Inferior parietal cortex (tissue), 1 donor: ENCODE results near the gene KIF11.
"Not testable (repeated sequence)": the region's sequence is repeated elsewhere in the genome, so short reads cannot be mapped to it uniquely, and the experiment has no call there.

Experiments used
- DNase-seq: peaks from one replicate; pipeline ENCODE4 v3.0.0-alpha.2; 2016; ENCODE audit errors: extremely low spot score

Gene KIF11

DNA sequence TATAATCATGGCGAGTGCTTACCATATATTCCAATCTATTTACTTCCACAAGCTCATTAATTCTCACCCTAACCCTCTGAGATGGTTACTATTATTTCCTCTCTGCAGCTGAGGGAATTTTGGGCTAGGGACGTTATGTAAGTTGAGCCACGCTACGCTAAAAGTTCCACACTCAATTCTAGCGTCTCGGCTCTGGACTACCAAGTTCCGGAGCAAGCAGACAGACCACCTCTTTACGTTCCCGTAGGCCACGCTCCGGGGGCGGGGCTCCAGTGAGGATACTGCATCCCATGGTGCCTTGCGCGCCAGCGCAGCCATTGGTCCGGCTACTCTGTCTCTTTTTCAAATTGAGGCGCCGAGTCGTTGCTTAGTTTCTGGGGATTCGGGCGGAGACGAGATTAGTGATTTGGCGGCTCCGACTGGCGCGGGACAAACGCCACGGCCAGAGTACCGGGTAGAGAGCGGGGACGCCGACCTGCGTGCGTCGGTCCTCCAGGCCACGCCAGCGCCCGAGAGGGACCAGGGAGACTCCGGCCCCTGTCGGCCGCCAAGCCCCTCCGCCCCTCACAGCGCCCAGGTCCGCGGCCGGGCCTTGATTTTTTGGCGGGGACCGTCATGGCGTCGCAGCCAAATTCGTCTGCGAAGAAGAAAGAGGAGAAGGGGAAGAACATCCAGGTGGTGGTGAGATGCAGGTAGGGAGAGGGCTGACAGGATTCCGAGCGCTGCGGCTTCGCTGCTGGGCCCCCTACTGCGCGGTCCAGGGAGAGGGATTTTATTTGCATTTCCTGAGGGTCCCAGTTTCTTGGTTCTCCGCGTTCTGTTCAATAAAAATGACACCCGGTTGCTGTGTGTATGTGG, at the start of gene KIF11:
Gene KIF11, plus strand, starts transcription at position 370 of the 858 bp plus-strand sequence. Its CDS starts 246 bp downstream, at position 616.
- DNase-seq = peak; percentile 97

DNA sequence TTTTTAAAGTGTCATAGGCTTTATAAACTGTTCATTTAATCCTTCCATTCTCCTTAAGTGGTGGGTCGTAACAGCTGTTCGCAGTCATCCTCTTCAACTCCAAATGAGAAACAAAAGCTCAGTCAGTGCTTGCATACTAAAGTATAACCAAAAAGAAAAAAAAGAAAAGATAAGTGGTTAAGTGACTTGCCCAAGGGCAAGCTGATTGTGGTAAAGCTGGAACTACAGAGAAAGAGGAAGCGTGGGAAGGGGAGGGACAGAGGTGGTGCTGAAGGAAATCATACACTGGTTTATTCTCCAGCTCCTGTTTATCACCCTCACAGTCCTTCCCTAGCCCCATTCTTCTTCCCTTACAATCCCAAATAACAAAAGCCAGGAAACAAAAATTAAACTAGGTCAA, 48.6 kb upstream of the KIF11 start:
- no peak for DNase-seq

DNA sequence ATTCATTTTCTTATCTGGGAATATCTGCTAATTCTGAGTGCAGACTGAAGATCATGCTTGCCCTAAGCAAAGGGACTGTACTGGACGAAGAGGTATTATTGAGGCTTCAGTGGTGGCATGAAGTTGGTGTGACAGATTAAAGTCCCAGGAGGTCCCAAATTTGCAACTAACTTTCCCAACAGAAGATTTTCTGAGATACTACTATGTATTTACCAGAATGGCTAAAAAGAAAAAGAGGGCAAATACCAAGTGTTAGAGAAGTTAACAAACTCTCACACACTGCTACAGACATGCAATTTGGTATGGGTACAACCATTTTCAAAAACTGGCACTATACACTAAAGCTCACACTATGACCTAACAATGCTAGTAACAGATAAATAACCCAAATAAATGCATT, 47.4 kb upstream of the KIF11 start:
- no peak for DNase-seq

DNA sequence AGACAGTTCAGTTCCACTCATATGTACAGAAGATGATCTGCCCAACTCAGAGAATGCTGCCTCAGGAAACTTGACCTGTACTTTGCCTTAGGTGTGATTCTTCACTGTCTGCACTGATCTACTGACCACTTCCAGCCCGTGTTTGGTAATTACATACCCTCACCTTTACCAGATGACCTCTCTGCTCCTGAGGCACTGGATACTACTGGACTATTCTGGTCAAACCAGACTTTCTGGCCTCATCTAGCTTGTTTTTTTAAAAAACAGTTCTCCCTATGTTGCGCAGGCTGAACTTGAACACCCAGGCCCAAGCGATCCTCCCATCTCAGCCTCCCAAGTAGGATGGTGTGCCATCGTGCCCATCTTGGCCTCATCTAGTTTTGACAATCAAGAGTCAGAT, 45.3 kb upstream of the KIF11 start:
- no peak for DNase-seq

DNA sequence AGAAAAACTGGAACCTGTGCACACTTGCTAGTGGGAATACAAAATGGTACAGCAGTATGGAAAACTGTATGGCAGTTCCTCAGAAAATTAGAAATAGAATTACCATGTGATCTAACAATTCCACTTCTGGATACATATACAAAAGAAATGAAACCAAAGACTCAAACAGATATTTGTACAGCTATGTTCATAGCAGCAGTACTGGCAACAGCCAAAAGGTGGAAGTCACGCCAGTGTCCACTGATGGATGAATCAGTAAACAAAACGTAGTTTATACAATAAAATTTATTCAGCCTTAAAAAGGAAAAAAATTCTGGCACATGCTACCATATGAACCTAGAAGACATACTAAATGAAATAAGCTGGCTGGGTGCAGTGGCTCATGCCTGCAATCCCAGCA, 42.0 kb upstream of the KIF11 start:
- no peak for DNase-seq

DNA sequence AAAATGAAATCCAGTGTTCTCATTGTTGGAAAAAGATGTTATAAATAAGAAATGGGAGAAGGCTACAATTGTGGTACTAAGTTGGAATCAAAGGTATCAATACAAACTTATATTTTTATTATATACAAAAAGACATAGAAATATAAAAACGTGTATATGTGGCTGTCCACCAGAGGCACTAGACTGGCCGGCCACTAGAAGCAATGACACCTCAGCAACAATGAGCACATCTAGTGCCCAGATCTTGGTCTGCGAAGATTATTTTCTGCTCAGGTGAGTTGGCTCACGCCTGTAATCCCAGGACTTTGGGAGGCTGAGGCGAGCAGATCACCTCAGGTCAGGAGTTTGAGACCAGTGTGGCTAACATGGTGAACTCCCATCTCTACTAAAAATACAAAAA, 40.6 kb upstream of the KIF11 start:
- no peak for DNase-seq

- no peak for DNase-seq
Measured at GRCh38 chr10:92553959-92554358, 39.0 kb upstream of the KIF11 start.

DNA sequence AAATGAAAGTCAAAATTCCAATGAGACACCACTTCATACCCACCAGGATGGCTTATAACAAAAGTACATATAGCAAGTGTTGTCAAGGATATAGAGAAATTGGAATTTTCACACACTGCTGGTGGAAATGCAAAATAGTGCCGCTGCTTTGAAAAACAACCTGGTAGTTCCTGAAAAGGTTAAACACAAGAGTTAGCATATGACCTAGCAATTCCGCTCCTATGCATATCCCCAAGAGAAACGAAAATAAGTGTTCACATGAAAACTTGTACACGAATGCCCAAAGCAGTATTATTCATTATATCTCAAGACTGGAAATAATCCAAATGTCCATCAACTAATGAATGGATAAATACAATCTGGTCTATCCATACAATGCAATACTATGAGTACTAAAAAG, 33.9 kb upstream of the KIF11 start:
- DNase-seq = no peak

GRCh38 chr10:92562424-92562823, 30.5 kb upstream of the KIF11 start:
- no peak for DNase-seq

DNA sequence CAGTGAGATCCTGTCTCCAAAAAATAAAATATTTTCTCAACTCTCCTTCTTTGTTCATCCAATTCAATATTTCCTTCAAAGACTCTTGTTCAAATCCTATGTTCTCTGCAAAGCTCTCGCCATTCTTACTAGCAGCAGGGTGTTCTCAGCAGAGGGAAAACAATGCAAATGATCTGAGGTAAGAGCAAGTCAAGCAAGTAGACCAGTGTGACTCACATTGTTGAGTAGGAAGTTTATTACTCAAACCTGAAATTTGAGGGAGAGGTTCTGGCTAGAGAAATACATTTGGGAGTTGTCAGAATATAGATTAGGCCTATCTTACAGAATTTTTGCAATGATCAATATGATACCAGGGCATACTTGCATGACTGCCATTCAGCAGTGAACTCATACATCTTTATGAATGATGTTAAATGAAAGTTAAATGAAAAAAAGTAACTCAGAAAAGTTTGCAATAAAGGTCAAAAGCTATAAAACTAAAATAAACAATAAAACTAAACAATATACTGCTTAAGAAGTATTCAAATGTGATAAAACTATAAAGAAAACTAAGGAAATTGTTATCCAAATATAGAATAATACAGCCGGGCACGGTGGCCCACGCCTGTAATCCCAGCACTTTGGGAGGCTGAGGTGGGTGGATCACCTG, 24.9 kb upstream of the KIF11 start:
- DNase-seq = no peak

DNA sequence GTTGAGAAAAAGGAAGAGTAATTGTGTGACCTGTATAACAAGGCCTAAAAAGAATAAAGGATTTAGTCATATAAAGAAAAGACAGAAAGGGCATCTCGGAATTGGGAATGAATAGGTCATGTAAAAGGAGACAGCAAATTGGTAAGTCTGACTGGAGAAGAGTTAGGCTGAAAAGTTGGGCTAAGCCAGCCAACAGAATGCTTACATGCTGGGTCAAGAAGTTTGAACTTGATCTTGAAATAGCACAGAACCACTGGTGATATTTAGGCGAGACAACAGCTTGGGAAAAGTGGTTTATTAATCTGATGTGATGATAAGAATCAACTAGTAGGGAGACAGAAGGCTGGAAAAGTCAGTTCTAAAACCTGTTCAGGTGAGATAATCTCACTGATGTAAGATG, 23.9 kb upstream of the KIF11 start:
- DNase-seq = no peak

DNA sequence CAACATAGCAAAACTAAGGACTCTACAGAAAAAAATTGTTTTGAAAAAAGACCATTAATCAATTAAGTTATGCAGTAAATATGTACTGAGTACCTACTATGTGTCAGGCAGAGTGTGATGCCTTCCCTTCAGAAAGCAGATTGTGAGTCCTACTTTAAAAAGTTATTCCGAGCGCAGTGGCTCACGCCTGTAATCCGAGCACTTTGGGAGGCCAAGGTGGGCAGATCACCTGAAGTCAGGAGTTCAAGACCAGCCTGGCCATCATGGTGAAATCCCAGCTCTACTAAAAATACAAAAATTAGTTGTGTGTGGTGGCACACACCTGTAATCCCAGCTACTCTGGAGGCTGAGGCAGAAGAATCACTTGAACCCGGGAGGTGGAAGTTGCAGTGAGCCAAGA, 23.3 kb upstream of the KIF11 start:
- DNase-seq = not testable (repeated sequence)

DNA sequence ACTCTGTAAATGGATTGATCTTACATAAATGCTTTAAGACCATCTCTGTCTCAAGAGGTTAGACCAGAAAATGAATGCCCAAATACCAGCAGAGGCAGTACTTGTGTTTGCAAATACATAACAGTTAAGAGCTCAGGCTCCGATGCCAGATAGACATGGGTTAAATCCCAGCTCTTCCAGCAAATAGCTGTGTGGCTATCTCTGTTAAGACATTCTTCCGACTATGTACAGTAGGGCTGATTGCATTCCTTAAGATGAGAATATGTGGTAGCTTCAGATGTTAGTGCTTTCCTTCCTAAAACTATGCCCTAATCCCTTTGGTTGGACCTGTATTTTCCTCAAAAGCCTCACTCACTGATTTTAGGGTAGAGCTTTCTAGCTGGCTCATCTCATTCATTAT, 21.3 kb upstream of the KIF11 start:
- no peak for DNase-seq

- DNase-seq = no peak
Measured at GRCh38 chr10:92572362-92573090, 20.4 kb upstream of the KIF11 start.

DNA sequence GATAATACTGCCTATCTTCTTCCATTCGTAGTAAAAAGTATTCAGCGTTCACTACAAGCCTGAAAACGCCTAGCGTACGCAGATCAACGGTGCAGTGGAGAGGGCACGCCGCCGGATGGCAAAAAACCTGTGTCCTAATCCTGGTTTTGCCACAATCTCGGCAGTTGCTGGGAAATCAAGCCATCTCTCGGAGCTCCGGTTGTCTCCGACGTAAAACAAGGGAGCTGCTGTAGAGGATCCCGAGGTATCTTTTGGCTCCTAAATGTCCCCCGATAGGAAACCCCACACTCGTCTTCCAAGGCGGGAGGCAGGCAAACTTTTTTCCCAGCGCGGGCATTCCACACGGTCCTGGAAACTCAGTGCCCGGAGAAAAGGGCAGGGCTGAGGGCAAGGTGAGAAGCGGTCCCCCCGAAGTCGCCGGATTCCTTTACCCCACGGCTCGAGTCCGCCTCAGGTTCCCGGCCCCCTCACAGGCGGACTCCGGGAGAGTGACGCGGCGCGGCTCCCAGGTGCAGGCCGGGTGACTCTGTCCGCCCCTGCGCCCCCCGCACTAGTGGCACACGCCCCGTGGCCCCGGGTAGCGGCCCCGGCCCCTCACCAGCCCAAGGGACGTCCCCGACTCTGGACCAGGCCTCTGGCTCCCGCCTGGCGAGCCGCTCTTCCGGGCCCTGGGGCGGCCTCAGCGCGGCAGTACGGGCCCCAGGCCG, 19.7 kb upstream of the KIF11 start:
- peak; percentile 17 for DNase-seq

GRCh38 chr10:92573798-92574547, 19.0 kb upstream of the KIF11 start, which contains the start of gene IDE:
Gene IDE (minus strand): TSS chr10:92574093. CDS start chr10:92574019, 74 bp downstream.
- DNase-seq = peak; percentile 81

DNA sequence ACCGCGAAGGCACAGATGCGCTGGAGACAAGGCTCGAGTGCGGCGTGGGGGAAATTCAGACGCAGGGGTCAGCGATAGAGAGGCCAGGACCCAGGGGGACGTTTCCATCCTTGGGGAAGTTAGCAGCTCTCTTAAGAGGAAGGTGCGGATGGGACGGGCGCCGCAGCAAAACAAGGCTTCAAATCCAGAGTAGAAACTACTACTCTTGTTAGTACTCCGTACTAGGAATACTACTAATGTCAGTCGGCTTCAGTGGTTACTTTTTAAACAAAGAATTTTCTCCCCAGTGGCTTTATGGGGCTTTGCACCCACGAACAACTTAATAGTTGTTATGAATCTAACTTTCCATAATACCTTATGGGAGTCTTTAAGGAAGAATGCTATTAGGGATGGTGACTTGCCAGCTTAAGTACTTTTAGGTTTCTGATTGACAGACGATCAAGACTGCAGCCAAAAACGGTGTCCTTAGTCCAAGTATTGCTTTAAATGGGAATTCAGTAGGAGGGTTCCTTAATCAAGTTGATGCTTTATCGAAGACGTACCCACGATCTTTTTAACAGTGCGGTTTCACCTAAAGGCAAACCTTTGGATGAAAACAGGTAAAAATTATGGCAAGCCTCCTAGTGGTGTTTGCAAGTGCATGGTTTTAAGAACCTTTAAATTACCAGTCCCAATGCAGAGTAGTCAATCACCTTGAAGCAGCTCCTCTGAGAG, 18.2 kb upstream of the KIF11 start:
- no peak for DNase-seq

- no peak for DNase-seq
Measured at GRCh38 chr10:92575961-92576360, 17.0 kb upstream of the KIF11 start.

GRCh38 chr10:92582347-92582746, 10.6 kb upstream of the KIF11 start:
- not testable (repeated sequence) for DNase-seq
